HG03378 (cell line): Measurements from ENCODE around the gene GAD1.

Experiments used
- ATAC-seq: cut with Tn5 transposase; IDR thresholded peaks from one replicate; pipeline ENCODE4 v1.9.1; 2021; ENCODE audit warnings: mild to moderate bottlenecking, moderate library complexity; ENCODE audit not compliant: unreplicated experiment

GAD1 gene

DNA sequence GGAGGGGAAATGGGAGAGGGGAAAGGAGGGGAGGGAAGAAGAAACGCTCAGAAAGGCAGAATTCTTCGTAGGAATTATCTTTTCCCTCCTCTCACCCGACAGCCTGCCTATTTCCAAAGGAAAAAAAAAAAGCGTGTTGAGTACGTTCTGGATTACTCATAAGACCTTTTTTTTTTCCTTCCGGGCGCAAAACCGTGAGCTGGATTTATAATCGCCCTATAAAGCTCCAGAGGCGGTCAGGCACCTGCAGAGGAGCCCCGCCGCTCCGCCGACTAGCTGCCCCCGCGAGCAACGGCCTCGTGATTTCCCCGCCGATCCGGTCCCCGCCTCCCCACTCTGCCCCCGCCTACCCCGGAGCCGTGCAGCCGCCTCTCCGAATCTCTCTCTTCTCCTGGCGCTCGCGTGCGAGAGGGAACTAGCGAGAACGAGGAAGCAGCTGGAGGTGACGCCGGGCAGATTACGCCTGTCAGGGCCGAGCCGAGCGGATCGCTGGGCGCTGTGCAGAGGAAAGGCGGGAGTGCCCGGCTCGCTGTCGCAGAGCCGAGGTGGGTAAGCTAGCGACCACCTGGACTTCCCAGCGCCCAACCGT, at the start of gene GAD1:
GAD1 (plus strand) TSS at position 384 of the 589 bp plus-strand sequence. CDS start 1,705 bp downstream, outside the sequence.
- no peak for ATAC-seq

DNA sequence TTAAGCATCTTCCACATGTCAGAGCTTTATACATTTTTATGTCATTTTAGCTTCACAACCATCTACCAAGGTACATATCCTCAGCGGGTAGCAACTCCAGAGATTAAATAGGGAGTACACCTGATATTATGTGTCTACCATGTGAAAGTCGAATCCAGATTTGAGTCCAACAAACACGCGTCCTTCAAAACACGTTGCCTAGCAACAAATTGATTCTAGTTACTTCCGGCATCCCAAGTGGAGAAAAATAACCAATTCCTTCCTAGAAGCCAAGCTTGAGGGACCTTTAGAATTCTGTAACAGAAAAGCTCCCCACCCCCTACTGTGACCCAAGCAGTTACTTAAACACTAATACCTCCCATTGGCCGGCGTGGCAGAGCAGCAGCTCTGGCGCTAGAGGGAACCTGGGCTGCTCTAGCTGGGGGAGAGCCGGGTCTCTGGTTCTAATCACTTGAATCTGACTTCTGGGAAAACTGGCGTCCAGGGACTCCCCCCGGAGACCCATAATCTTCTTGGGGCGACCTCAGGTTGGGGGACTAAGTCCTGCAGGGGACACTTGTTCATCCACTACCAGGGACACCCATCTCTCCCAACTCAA, 46.6 kb upstream of the GAD1 start, which contains the start of gene ERICH2:
ERICH2 (plus strand) TSS at position 371 of the 598 bp plus-strand sequence. CDS start 304 bp downstream, outside the sequence.
- ATAC-seq = peak; percentile 49

DNA sequence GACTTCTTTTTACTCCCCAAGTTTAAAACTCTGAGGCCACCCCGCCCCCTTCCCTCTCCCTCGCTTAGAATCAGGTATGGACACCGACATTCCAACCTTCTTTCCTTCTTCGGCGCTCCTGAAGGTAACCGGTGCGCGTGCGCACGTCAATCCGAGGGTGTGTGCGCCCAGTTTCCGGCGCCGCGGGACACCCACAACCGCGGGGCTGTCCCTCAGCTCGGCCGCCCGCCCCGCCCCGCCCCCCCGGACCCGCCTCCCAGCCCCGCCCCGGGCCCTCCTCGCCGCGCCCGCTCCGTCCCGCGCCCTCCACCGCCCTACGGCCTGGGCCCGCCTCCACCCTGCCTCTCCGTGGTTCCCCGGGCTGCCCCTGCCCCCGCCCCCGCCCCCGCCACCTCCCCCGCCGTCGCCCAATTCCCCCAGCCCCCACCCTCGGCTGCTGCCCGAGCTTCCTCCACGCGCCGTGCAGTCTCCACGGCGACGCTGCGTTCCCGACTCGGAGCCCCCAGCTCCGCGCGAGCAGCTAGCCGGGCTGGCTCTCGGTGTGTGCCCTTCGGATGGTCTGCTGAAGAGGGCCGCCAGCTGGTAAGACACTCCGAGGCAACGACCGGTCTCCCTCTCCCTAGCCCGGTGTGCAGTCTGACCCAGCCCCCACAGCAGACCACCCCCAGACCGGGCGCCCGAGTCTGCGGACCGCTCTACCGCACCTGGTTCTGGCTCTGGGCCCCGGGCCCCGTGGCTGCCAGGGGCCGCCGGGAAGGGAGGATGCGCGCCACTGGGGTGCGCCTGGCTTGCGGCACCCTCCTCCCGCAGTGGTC, 45.9 kb upstream of the GAD1 start:
- ATAC-seq = peak; percentile 36

GRCh38 chr2:170771421-170771937, 45.2 kb upstream of the GAD1 start:
- ATAC-seq = no peak

DNA sequence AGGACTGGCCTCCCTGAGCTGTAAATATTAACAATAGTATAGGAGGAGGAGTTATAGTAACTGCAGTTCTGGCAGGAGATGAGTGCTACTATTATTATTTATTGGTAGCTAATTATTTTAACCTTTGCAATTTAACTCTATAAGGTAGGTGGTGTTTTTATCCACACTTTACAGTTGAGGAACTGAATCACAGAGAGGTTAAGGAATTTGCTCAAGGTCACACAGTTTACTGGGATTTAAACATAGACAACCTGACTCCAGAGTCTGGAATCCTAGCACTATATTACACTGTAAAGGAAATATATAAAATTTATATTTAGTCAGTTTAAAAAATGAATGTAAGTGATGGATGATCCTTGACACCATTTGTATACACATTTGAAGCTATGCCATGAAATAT, 44.4 kb upstream of the GAD1 start:
- no peak for ATAC-seq

DNA sequence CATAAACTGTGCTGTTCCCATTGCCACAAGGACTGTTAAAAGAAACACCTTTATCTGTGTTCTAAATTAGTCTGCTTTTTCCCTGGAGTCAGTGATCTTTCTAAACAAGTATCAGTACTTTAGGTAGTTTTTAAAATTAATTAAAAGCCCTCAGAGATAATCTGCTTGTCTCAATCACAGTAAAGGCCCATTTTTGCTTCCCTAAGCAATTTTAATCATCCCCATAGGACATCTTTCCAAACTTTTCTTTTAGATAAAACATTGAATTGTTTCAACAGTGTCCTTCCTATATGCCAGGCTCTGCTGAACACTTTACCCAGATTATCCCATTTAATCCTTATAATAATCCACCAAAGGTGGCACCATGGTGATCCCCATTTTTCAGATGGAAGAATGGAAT, 42.6 kb upstream of the GAD1 start:
- ATAC-seq = no peak

GRCh38 chr2:170778900-170779299, 37.8 kb upstream of the GAD1 start:
- no peak for ATAC-seq

GRCh38 chr2:170779304-170779703, 37.4 kb upstream of the GAD1 start:
- no peak for ATAC-seq

GRCh38 chr2:170782673-170783072, 34.0 kb upstream of the GAD1 start:
- no peak for ATAC-seq

DNA sequence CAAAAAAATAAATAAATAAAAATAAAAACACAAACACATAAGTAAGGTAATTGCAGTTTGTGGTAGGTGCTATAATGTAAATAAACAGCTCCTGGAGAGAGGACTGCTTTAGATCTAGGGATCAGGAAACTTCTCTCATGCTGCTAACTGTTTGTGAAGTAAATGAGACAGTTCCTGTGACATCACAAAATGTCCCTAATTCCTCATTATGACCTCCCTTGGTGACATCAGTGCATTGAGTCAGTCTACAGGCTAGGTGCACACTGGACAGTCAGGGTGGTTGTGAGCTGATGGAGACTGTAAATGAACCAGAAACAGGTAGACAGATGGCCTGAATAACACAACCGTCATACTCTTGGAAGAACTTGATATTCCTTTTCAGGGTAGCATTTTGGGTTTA, 33.1 kb upstream of the GAD1 start:
- no peak for ATAC-seq

DNA sequence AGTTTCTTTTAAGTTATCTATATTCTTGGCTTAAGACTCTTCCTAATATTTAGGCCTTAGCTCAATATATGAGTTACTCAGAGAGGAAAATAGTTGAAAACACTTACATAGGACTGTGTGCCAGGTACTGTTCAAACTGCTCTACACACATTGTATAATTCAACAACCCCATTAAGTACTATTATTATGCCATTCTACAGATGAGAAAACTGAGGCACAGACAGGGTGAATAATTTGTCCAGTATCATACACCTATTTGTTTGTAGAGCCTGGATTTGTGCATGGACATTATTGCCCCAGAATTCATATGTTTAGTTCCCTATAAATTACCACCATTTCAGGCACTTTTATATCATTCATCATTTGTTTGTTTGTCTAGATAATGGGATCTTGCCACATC, 17.7 kb upstream of the GAD1 start:
- ATAC-seq = no peak

GRCh38 chr2:170806548-170806947, 10.1 kb upstream of the GAD1 start:
- no peak for ATAC-seq

DNA sequence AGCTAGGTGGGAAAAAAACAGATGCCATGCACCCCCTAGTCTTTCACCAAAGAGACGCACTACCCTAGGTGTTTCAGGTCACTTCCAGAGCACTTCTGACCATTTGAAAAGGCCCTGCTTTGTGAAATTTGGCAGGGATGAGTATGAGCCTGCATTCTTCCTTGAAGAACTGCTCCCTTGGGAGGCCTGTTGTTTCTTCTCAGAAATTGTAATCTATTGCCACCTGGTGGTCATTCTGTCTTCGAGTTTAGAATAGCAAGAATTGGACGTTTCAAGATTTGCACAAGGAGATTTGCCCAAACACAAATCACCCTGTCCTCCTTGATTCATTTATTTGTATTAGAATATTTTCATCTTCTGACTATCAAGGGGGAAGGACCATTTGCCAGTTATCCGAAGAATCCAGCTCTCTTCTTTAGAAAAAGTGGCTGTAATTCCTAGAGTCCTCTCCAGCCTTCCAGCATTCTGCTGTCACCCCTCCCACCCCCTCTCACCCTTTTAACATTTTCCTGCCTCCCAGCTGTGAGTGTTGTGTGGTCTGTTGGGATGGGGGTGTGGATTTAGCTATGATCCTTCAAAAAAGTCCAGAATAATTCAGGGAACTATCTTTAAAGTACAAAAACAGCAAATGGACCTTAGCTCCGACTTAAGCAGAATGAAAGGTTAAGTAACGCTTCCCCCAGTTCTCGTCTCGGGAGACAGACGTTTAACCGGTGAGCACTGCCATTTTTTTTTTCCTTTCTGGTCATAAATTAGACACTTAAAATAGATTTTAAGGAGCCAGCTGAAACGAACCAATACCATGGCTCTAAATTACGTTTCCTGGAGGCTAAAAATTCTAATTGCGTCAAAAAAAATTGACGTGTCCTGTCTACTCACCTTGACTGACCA, 3.7 kb upstream of the GAD1 start:
- no peak for ATAC-seq

DNA sequence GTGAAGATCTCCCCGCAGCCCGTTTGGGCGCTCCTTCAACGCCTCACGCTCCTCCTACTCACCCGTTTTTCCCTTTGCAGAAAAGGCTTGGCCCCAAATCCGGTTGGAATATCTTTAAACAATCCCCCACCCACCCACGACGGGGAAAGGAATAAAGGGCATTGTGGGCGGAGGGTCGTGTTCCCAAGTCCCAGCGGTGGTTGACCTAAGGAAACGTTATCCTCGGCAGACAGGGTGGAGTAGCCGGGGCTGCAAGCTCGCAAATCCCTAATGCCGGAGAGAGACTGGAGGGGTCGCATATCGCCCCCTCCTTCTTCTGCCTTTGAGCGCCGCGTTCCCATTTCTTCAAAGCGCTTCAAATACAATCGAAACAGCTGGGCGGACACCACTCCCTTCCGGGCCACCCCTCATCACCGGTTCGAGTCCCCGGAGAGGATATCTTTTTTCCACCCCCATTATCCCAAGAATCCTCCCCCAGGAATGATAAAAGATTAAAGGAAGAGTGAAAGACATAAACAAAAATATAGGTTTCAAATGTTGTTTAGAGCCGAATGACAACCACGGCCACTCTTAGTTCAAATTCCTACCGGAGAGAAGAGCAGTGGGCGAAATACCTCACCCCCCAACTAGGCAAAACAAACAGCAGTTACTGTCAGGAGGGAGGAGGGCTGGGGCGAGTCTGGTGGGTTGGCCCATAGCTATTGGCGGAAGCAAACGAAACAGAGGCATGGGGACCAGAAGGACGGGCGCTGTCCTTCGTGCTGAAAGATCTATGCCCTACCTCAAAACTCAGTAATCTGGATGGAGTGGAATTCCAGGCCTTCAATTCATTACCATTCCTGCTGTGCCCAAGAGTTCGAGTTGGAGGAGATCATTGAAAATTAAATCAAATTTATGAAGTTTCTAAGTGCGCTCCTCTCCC, 2.8 kb upstream of the GAD1 start:
- no peak for ATAC-seq

GRCh38 chr2:170814533-170815230, 2.0 kb upstream of the GAD1 start:
- no peak for ATAC-seq

GRCh38 chr2:170815311-170815710, 1.4 kb upstream of the GAD1 start:
- ATAC-seq = no peak

GRCh38 chr2:170815746-170816503, 762 bp upstream of the GAD1 start:
- ATAC-seq = no peak
